Mucosa of descending colon (tissue), 3 donors: ENCODE data around the gene EVX1. TPM values are rescaled to one million over a fixed set of nuclear protein-coding genes. Genes with fewer than 3 reads are reported as not detected.

ENCODE experiments used
- ATAC-seq: fragments of 200-7000 bp; cut with Tn5 transposase; one replicate; pipeline ENCODE4 v1.9.1; 2020; ENCODE audit warnings: mild to moderate bottlenecking, moderate library complexity
- DNase-seq, 3 donors: peaks; one replicate each; pipeline ENCODE4 v3.0.0-alpha.2; 2020
- H3K36me3 ChIP-seq: fragments of 200-600 bp; one replicate; pipeline ENCODE4 v1.8.0; 2021; ENCODE audit warnings: low read depth, mild to moderate bottlenecking
- H3K4me1 ChIP-seq: fragments of 200-600 bp; one replicate; pipeline ENCODE4 v1.8.0; 2021; ENCODE audit warnings: low read depth, mild to moderate bottlenecking
- H3K4me3 ChIP-seq: fragments of 200-600 bp; one replicate; pipeline ENCODE4 v1.8.0; 2021; ENCODE audit warnings: mild to moderate bottlenecking
- H3K9me3 ChIP-seq: fragments of 200-600 bp; one replicate; pipeline ENCODE4 v1.8.0; 2021; ENCODE audit warnings: mild to moderate bottlenecking
- CTCF ChIP-seq: fragments of 200-600 bp; IDR thresholded peaks from one replicate; pipeline ENCODE4 v1.8.0; 2022; ENCODE audit warnings: antibody characterized with exemption, mild to moderate bottlenecking
- intact Hi-C, 2 donors: fragments of 100-400 bp; cut with DNase I in 1 of 2; cut with micrococcal nuclease in 1 of 2; formaldehyde crosslinking; loops; one replicate each; pipeline versions ENCODE4 v1.11.0 to v1.11.1; 2022; cut with DNase I, micrococcal nuclease
- total RNA-seq, 3 donors: library from RNA; stranded (reverse); fragmentation: NEBNext Ultra II Directional in 2 of 3; extraction: Animal tissue kit (Norgen Biotek cat#: 25700) in 2 of 3; gene quantifications; one replicate each; pipeline versions ENCODE4 v1.2.1 to v1.2.4, GENCODE V29; 2021 to 2023
- donor health status: DM: no; HTN: no; CAD: no; lungs with moderate emphysema.
- donor health status: DM: no; HTN: no; CAD: no.
- donor health status: DM: no; HTN: yes; CAD: no.

Gene EVX1
- total RNA-seq, 3 donors from 2014 or later, result 0.43 to 2.7 TPM; not detected in 1

- H3K36me3 ChIP-seq, result no peaks in the 10 kb centered on the region
- peaks cover 25% of the 10 kb centered on the region for H3K4me1 ChIP-seq
- DNase-seq (peak in 1 of 3 donors; percentile 51), ATAC-seq (no peak)
- no peaks in the 10 kb centered on the region for H3K9me3 ChIP-seq
- H3K4me3 ChIP-seq, result no peak overlapping the region
- no peak for TF ChIP-seq CTCF
- intact Hi-C loops, result loop anchor here in 1 of 2 donors (5.0 kb wide), 1 partner anchor 367 kb away; no protein-coding TSS in a partner anchor
Measured at GRCh38 chr7:27209933-27210440, 32.6 kb upstream of the EVX1 start.

GRCh38 chr7:27210441-27211083 lies 32.0 kb upstream of the EVX1 start:
- TF ChIP-seq CTCF, result peak; percentile 58
- intact Hi-C loops, result no loop called here
- Histone ChIP-seq H3K4me3 (no peak overlapping the region), H3K9me3 (no peaks in the 10 kb centered on the region), H3K4me1 (peaks cover 20% of the 10 kb centered on the region), H3K36me3 (no peaks in the 10 kb centered on the region)
- ATAC-seq, result peak; percentile 82
- DNase-seq, result peak; percentile 80 to 91 (median 88)

GRCh38 chr7:27211084-27211446 lies 31.5 kb upstream of the EVX1 start:
- no peak overlapping the region for H3K4me3 ChIP-seq
- intact Hi-C loops, result no loop called here
- ATAC-seq, result no peak

GRCh38 chr7:27211764-27212204 lies 30.8 kb upstream of the EVX1 start:
- Histone ChIP-seq H3K4me3 (no peak overlapping the region), H3K9me3 (no peaks in the 10 kb centered on the region), H3K36me3 (no peaks in the 10 kb centered on the region), H3K4me1 (peaks cover 20% of the 10 kb centered on the region)
- TF ChIP-seq CTCF, result no peak
- DNase-seq (no peak), ATAC-seq (no peak)
- intact Hi-C loops, result no loop called here

More at GRCh38 chr7:27211084-27211446, 31.5 kb upstream of the EVX1 start:
- no peak for TF ChIP-seq CTCF
- DNase-seq, result no peak
- peaks cover 20% of the 10 kb centered on the region for H3K4me1 ChIP-seq
- no peaks in the 10 kb centered on the region for H3K36me3 ChIP-seq
- H3K9me3 ChIP-seq, result no peaks in the 10 kb centered on the region

GRCh38 chr7:27212497-27213432 lies 29.8 kb upstream of the EVX1 start:
- H3K9me3 ChIP-seq, result no peaks in the 10 kb centered on the region
- H3K4me1 ChIP-seq, result peaks cover 17% of the 10 kb centered on the region
- H3K36me3 ChIP-seq, result no peaks in the 10 kb centered on the region
- intact Hi-C loops, result no loop called here
- no peak overlapping the region for H3K4me3 ChIP-seq
- DNase-seq (no peak), ATAC-seq (no peak)
- no peak for TF ChIP-seq CTCF
